CD1c-positive myeloid dendritic cell (primary cell): ENCODE data around the gene NOL9.

Source experiments
- DNase-seq: peaks from one replicate; pipeline ENCODE4 v3.0.0-alpha.2; 2016; ENCODE audit errors: extremely low spot score

NOL9 gene

DNA sequence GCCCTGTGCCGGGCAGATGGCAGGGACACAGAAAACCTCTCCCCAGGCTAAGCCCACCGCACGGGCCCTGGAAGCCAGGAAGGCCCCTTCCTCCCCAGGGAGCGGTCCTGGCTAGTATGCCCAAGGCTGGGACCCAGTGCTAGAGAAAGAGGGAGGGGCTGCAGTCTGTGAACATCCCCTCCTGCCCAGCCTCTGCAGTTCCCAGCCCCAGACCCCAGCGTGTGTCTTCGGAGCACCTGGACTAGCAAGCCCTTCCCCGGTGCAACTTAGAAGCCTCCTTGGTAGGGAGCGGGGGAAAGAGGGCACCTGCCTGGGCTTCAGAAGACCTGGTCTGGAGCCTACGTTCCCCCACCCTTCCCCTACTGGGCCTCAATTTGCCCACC is 64.9 kb downstream of the NOL9 start:
- no peak for DNase-seq

DNA sequence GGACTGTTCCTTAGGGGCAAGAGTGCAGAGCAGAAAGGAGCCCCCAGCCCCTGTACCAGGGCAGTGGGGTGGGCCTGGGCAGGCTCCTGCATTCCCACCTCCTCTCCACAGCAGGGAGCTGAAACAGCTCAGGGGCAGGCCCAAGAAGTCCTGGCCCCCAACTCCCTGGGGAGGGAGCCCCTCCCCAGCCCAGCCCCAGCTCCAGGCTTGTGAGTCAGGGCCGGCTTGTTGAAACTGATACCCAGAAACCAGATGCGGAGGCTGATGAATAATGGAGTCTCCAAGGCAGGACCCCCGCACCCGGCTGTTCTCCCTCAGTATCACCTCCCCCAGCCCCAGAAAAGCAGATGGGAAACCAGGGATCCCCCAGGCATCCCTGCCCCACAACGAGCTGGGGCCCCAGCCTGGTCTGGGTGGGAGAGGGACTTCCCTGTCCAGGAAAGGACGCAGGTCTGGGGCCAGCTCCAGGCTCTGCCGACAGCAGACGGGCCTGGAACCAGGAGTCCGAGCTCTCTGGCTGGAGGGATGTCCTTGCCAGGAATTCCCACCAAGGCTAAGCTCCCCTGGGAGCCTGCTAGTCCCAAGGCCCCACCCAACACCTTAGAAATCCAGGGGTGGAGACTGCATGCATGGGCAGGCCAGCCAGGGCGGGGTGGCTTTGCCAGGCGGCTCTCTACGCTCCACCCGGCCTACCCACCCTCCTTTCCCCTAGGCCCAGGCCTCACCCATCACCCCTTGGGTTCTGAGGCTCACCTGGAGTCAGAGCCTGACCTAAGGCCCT is 65.5 kb downstream of the NOL9 start:
- no peak for DNase-seq

DNA sequence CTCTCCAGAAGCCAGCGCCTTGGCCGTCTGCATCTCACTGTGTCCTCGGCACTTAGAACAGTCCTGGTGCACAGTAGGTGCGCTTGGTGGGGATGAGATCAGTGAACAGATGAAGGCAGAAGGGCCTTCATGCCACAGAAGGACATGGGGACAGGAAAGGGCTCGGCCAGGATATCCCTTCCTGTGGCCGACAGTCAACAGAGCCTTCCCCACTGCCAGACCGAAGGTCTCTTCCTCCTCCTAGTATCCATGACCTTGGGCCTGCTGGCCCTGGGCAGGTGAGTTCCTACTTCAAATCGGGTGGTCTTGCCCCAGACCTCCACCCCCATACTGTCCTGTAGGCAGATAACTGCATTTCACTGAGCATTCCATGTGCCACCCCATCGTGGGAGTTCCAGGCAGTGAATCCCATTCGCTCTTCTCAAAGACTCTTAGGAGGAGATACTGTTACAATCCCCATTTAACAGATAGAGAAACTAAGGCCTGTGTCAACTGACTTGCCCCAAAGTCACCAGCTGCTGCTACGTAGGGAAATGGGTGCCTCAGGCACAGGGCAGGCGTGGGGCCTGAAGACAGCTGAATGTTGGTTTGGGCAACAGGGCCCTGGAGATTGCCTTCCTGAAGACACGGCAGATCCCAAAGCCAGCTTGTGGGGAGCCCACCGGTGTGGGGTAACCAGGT is 66.4 kb downstream of the NOL9 start:
- no peak for DNase-seq

DNA sequence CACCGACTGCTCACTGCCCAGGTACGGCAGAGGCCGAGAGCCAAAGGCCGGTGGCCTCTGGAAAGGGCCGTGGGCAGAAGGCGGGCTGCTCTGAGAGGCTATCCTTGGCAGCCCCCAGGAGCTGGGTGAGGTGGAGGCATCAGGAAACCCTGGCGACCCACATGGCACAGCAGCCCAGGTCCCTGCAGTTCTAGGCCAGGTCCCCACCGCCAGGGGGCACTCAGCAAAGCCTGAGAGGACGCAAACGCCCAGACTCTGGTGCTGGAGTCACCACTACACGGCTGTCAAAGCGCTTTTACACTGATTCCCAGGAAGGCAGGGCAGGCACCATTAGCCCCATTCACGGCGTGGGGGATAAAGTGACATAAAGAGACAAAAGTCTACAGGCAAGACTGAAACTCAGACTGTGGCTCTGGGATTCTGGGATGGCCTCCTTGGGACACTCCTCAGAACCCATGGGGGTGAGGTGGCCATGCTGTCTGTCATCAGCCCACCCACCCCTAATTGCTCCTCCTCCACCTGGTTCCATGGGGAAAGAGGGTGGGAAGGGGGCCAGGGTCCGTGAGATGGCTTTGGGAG is 67.8 kb downstream of the NOL9 start:
- peak; percentile 87 for DNase-seq

DNA sequence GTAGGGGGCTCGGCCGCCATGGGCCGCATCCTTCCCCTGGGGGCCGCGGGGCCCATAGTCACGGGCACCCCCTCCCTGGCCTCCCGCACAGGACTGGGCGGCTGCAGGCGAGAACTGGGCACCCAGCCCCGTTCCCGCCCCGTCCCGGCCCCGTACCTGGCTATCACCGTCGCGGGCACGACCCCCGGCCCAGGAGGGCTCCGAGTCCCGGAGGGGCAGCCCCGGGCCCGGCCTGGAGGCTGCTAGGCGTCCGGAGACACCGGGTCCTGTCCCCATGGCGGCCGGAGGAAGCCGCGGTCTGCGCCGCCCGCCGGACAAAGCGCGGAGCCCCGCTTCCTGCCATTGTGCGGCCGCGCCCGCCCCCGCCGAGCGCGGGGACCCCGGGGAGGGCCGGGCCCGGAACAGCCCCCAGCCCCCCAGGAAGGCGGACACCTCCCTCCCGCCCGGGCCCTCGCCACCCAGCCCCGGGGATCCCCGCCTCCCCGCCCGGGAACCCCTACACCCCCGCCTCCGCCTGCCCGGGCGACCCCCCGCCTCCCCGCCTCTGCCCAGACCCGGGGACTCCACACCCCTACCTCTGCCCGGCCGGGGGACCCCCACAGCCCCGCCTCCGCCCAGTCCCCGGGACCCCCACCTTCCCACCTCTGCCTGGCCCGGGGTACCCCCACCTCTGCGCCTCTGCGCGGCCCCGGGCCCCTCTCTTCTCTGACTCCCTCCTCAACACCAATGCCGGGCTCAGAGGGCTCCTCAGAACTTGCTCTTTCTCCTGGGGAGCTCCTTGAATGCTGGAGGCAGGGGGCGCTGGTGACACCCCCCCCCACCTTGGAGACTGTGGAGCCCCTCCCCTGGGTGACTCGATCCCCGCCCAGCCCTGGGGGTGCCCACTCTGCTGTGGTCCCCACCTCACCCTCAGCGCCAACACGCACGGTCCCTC is 68.9 kb downstream of the NOL9 start:
- DNase-seq: no peak

DNA sequence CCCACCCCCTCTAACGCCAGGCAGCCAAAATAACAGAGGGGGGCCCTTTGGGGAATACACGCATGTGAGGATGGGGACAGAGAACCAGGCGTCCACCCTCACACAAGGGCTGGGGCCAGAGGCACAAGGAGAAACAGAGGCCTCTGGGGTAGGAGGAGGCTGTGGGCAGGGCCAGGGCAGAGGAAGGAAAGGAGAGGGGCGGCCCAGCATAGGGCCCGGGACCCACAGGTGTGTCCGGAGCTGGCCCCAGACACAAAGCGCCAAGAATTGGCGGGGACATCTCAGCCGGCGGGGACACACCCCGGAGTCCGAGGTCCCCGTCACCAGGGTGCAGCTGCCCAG is 69.5 kb downstream of the NOL9 start:
- no peak for DNase-seq

DNA sequence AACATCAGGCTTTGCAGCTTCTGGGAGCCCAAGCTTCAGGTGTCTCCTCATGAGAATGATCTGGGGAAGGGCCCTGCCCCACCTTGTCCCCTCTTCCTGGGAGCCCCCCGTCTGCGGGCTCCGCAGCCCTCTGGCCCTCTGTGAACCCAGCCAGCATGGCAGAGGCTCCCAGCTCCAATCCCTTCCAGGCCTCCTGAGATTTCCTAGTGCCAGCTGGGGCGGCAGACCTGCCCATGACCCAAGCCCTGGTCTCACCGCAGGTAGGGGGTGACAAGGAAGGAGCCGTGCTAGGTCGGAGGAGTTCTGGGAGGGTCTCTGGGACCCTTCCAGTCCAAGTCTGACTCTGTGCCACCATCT is 70.6 kb downstream of the NOL9 start:
- DNase-seq: no peak

DNA sequence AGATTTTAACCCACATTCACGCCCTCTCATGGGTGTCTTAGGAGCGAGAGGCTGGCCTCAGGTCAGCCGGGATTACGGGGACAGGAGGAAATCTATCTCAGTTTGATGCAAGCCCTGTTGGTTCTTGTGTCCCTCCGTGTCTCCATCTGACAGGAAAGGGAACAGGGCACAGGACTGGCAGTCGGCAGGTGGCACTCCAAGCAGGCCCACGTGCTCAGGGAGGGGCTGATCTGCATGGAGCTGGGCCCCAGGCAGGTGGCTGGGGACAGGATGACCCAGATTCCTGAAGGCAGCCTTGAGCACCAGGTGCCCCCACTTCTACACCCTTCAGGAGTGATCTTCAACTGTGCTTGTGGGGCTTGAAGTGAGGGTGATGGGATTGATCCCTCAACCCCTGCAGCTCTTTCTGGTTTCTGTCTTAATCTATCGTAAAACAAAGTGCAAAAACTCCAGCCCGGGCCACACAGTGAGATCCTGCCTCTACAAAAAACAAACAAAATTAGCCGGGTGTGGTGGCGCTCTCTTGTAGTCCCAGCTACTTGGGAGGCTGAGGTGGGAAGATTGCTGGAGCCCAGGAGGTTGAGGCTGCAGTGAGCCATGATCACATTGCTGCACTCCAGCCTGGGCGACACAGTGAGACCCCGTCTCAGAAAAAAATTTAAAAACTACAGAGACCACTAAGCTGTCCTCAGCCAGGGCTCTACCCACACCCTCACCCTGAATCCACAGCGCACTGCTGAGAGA is 71.1 kb downstream of the NOL9 start:
- no peak for DNase-seq

DNA sequence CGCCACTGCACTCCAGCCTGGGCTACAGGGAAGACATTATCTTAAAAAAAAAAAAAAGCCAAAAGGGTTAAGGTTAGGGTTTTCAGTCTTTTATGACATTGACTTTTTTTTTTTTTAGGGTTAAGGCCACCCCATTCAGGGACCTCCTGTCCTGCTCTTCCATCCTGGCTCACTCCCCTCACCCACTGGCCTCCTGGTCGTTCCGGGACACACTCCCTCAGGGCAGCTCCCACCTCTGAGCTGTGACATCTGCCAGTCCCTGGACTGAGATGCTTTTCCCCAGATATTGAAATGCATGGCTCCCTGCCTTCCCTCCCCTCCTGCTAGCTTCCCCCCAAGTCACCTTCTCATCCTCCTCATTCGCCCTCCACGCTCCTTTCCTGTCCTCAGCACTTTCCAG is 72.5 kb downstream of the NOL9 start:
- no peak for DNase-seq

DNA sequence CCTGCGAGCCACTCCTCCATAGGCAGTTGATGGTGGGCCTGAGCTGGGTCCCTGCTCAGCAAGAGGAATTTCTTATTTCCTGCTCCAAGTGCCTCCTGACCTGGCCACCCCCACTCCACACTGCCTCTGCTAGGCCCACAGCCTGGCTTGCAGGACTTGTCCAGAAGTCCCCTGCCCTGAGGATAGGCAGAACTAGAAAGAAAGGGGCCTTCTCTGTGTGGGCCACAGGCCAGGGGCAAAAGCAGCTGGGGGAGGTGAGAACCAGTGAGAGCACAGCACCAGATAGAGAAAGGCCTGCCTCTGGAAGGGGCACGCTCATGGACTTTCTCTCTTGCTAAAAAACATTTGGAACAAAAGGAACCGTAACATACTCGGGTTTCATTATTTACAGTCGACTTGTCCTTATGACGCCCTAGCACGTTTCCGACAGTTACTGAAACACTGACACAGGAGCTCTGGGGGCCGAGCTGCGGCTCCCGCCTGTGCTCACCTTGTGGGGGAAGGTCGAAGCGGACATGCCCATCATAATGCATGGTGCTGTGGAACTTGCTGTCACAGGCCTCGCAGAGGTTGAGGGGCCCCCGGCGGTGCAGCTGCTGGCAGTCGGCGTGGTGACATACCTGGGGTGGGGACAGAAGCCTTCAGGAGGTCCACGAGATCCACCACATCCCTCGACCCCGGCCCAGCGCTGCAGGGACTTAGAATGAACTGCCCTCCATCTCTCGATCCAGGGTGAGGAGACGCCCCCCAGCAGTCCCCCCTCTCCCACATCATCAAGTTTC is 77.1 kb downstream of the NOL9 start:
- no peak for DNase-seq

DNA sequence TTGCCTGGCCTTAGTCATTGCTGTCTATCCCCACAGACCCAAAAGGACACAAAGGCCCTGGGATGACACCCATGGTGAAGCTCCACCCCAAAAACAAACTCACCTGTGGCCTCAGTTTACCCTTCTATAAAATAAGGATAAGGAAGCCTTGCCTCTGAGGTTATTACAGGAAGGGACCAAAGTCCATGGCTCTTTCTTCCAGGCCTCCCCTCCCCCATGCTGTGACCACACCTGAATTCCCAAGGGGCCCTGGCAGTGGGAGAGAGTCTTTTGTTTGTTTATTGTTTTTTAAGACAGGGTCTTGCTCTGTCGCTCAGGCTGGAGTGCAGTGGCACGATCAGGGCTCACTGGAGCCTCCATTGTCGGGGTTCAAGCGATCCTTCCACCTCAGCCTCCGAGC is 77.8 kb downstream of the NOL9 start:
- DNase-seq: no peak

DNA sequence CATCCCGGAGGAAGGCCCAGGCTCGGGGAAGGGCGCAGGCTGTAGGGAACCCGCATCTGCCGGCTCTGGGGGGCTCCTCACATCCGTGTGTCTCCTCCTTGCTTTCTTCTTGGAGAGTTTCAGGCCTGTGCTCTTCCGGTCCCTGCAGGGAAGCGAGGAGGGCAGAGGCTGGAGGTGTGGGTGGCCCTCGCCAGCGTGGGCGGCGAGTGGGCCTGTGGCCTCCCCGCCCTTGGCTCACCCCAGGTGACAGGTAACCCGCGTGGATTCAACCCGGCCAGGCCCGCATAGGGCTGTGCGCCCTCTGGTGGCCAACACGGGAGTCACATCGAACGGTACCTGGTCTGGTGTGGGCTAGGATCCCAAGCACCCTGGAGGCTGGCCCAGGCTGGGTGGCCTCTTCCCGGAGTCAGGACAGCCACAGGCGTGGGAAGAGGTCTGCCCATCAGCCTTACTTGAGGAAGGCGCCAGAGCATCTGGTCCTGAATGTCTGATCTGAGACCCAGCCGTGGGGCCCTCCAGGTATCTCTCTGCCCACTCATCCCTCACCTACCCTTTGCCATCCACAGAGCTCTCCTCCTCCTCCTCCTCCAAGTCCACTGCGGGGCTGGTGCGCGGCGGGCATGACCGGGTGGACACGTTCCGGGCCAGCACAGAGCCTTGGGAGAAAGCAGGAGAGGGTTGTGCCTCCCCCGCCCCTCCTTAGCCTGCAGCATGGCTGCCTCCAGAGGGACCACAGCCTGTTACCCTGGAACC is 78.8 kb downstream of the NOL9 start:
- peak; percentile 57 for DNase-seq

DNA sequence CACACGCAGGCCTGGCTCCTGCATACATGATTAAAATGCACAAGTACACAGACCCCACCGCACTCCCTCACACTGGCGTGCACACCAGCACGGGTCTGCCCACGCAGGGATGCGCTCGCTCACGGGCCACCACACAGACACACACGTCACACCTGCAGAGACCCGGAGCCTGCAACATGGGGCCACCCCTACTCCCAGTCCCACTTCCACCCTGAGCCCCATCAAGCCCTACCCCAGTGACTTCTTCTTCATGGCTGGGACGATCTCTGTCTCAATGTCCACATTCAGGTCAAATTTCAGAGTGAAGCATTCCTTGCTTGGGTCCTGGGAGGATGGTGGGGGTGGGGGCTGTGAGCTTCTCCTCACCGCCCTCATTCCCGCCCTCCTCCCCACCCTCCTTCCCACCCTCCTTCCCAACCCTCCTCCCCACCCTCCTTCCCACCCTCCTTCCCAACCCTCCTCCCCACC is 79.5 kb downstream of the NOL9 start:
- DNase-seq: no peak

DNA sequence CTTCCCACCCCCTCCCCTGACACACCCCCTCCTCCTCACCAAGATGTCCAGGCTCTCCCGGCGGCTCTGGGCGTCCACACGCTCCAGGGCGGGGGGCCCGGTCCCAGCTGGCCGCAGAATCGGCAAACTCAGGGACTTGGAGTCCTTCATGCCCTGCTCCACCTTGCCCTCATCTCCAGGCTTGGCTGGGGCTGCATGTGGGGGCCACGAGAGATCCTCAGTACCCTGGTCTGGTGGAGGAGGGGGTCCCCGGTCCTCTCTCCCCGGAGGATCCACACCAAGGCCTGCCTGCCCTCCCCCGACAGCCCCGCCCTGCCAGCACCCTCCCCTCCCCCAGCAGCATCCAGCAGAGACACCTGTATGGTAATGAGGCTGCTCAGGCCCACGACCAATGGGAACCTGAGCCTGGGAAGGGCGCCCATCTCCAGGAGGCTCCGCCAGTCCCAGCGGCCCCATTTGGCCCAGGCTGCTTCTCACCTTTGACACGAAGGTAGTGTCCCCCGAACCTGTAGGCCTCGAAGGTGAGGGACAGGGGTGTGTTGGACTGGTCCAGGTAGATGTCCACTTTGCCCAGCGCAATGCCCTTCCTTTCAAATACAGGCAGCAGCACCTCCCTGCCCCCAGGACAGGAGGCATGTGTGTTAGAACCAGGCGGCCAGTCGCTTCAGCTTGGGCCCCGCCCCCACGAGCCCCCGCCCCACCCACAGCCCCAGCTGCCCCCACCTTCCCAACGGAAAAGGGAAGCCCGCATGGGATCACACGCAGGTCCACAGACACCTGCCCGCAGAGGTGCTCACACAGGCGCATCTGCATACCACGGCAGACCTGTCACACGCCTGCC is 80.1 kb downstream of the NOL9 start:
- no peak for DNase-seq

DNA sequence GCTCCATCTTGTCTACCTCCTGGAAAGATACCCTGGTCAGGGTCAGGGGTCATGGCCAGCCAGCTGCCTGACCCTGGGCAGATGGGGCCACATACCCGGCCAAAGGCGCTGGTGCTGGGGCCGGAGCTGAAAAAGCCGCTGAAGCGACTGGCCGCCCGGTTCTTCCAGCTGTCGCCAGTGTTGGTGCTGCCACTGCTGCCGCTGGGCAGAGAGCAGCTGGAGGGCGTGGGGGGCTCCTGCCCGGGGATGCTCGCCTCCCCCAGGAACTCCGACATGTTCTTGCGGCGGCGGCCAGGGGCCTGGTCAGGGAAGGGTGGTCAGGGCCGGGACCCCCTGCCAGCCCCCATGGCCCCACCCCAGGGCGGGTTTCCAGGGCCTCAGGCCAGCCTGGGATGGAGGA is 81.2 kb downstream of the NOL9 start:
- DNase-seq: no peak

DNA sequence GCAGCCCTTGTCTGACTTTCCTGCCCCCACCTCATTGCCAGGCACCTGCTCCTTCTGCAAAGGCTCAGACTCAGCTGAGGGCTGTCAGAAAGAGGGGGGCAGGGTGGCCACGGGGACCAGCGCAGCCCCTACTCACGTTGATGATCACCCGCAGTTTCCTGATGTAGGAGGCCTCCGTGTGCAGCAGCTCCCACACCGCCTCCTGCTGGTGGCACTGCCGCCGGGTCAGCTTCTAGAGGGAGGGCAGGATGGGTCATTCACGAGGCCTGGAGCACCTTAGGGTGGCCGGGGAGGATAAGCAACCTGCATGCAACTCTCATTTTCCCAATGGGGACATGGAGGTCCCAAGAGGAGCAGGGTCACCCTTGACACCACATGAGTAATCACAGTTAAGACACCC is 81.9 kb downstream of the NOL9 start:
- no peak for DNase-seq

DNA sequence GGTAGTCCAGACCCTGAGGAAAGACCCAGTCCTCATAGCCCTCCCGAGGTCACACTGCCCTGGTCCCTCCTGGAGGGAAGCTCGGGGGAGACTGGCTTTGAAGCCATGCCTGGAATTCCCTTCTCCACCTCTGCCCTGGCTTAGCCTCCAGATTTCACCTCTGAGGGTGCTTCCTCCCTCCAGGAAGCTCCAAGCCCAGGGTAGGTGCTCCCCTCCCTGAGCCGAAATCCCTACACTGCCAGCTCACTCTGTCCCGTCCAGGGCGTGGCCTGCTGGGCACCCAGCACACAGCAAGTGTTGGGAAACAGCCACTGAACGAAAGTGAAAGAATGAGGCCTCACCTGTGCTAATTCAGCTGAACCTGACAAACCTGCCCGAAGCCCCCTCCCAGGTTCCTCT is 82.3 kb downstream of the NOL9 start:
- DNase-seq: no peak
